ENCODE measurements around the gene FGB.
"Not testable (repeated sequence)": the region's sequence is repeated elsewhere in the genome, so short reads cannot be mapped to it uniquely, and the experiment has no call there.

Gene FGB

DNA sequence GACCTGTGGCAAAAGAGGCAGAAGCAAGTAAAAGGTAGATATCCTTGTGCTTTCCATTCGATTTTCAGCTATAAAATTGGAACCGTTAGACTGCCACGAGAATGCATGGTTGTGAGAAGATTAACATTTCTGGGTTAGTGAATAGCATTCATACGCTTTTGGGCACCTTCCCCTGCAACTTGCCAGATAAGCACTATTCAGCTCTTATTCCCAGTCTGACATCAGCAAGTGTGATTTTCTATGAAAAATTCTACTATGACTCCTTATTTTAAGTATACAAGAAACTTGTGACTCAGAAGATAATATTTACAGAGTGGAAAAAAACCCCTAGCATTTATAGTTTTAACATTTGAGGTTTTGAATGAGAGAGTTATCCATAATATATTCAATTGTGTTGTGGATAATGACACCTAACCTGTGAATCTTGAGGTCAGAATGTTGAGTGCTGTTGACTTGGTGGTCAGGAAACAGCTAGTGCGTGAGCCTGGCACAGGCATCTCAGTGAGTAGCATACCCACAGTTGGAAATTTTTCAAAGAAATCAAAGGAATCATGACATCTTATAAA is 3.9 kb downstream of the FGB start:
- DNase-seq = no peak

DNA sequence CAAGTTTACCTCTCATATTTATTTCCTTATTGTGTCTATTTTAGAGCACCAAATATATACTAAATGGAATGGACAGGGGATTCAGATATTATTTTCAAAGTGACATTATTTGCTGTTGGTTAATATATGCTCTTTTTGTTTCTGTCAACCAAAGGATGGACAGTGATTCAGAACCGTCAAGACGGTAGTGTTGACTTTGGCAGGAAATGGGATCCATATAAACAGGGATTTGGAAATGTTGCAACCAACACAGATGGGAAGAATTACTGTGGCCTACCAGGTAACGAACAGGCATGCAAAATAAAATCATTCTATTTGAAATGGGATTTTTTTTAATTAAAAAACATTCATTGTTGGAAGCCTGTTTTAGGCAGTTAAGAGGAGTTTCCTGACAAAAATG is 6.2 kb downstream of the FGB start:
- no peak for DNase-seq

GRCh38 chr4:154569584-154569983 is 6.8 kb downstream of the FGB start:
- no peak for DNase-seq

GRCh38 chr4:154573190-154573870 is 10.5 kb downstream of the FGB start:
- DNase-seq = no peak

GRCh38 chr4:154574311-154574710 is 11.5 kb downstream of the FGB start:
- no peak for DNase-seq

DNA sequence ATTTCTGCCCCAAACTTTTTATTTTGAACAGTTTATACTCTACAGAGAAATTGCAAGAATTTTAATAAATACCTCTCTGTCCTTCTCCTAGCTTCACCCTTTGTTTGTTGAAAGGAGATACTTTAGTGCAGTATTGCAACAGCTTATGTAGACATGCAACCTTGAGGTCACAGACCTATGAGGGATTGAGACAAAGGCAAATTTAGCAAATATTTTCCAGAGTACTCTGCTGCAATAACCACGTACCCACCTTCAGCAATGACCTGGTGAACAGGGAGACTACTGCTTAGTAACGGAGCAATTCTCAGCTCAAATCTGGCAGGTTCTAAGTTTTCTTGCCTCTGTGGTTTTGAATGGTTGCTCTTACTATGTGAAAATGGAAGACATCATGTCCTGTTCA is 14.5 kb downstream of the FGB start:
- no peak for DNase-seq

- DNase-seq = no peak
Measured at GRCh38 chr4:154578919-154579318, 16.1 kb downstream of the FGB start.

DNA sequence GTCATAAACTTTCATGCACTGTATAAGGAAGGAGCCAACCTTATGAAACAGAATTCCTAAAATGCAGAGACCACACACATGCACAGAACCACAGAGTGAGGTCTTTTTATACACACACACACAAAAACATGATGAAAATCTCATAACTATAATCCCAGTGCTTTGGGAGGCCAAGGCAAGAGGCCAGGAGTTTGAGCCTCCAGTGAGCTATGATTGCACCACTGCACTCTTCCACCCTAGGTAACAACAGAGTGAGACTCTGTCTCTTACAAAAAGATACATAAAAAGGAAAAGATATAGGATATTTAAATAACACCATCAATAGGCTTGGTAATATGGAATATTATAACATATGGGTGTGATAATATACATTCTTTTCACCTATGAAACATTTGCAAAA is 17.1 kb downstream of the FGB start:
- no peak for DNase-seq

DNA sequence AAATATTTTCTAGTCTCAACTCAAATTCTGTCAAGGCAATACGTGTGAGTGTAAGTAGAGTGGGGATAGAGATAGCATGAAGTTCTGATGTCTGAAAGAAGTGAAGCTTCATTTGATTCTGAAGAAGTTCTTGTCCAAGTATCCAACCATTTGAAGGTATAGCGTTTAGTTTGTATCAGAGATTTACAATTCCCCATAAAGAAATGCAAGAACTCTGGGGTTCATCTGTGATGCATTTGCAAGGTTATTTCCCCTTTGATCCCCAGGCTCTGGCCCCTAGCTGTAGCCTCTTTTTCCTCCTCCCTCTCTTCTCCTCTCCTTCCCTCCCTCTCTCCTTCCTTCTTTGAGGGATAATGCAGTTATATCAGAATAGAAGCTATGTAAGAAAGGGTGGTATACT is 19.9 kb downstream of the FGB start:
- DNase-seq = no peak

DNA sequence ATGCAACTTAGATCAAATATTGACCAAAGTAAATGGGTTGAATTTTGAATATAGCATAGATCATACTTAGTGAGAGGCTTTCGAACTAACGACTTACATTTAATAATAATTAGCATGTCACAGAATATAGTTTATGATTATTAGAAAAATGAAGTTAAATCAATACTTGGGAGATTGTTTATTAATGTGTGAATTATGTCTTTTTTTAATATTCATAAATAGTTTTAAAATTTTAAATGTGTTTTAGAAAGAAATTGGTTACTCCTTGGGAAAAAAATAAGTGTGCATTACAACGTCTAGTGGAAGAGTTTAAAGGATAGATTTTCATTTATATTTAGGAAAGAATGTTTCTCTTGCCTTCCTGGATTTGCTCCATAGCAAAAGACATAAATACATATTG is 20.4 kb downstream of the FGB start:
- DNase-seq = no peak

GRCh38 chr4:154583677-154584076 is 20.9 kb downstream of the FGB start:
- no peak for DNase-seq

DNA sequence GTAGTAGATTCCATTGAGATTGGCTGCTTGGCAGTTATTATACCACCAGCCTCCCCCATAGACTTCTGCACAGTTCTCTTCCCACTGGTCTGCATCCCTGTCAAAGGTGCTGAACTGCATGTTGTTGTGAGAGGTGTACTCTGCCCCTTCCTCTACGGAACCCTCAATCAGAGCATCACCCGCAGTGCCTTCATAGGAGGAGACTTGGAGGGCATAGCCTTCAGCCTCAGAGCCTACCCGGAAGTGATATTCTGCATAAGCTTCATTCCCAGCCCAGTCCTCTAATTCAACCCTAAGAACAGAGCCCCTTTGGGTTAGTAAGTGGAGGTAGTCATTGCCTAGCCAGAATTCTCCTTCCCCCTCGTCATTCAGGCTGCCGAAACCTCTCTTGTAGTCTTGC is 21.4 kb downstream of the FGB start:
- no peak for DNase-seq

DNA sequence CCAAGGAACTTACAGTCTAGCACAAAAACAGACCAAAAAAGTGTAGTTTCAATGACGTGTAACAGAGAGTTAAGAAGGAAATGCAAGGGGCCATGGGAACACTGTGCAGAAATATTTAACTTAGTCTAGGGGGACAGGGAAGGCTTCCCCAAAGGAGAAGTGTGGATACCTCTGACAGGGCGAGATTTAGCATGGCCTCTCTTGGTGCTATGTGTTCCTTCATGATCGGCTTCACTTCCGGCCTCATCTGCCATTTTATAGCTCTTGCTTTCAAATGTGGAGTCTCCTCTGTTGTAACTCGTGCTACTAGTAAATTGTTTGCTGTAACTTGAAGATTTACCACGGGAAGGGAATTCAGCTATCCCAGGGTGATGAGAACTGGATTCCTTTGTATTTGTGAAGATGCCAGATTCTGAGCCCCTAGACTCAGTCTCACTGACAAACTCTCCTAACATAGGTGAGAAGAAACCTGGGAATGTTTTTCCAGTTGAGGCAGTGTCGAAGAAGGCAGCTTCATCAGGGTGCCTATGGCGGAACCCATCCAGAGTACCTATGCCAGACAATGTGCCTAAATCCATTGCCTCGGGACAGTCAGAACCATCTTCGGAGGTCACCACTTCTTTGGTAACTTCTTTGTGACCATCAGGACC is 22.7 kb downstream of the FGB start:
- no peak for DNase-seq

GRCh38 chr4:154586296-154587033 is 23.7 kb downstream of the FGB start:
- DNase-seq = no peak

GRCh38 chr4:154588198-154588597 is 25.4 kb downstream of the FGB start:
- no peak for DNase-seq

- DNase-seq = no peak
Measured at GRCh38 chr4:154589296-154590197, 26.7 kb downstream of the FGB start.

DNA sequence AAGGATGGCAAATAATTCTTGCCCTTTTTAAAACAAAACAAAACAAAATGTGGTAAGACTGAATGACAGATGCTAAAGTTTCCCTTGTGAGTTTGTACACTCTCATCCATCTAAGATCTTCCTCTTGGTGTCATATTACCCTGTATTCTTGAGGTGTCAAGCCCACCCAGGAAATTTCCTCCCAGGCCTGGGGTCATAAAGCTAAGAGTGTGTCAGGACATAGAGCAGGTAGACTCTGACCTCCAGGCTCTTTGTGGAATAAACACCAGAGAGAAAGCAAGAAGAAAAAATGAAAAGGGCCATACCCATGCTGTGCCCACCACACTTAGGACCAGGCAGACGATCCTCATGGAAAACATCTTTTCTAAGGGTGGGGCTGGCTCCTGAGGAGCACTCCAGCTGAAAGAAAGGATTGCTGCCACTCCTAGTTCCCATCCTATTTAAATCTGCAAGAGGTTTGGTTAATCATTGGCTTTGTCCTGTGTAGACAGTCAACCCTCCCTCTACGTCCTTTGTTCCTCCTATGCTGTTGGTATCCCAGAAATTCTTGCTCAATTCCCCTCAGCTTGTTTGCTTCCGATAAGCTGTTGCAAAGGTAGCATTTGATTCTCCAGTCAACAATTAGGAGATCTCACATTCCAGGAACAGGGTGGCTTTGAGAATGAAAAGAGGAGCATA is 27.7 kb downstream of the FGB start, which contains the start of gene FGA:
FGA (minus strand) TSS at position 414 of the 678 bp plus-strand sequence; CDS start at position 359, 55 bp downstream.
- no peak for DNase-seq

- no peak for DNase-seq
Measured at GRCh38 chr4:154591890-154592289, 29.1 kb downstream of the FGB start.

DNA sequence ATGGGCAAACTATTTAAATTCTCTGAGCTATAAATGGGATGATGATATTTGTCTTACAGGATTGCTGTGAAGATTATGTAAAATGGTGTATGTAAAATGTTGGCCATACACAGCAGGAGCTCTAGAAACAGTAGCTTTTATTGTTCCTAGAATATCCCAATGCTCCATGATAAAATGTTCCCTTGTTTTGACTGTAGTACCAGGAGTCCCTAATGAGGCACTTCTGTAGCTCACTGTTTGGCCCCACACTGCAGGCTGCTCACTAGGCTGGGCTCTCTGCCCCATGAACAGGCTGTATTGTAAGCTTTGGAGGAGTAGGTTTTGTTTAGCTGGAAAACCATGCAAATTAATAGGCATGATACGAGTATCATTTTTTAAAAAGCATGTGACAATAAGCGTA is 31.1 kb downstream of the FGB start:
- DNase-seq = no peak

- DNase-seq = not testable (repeated sequence)
Measured at GRCh38 chr4:154594343-154594742, 31.5 kb downstream of the FGB start.

DNA sequence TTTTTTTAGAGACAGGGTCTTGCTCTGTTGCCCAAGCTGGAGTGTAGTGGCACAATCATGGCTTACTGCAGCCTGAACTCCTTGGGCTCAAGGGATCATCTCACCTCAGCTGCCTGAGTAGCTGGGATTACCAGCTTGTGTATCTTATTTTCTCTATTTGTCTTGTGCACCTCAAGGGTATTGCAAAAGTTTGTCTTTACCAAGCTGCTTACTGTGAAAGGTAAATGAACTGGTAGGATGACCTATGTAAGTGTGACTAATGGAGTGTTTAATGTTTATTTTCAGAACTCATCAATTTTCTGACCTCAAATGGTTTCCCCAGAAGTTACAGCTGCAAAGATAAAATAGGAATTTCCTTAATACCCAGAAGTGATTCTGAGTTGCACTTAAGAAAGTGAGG is 33.0 kb downstream of the FGB start:
- no peak for DNase-seq

DNA sequence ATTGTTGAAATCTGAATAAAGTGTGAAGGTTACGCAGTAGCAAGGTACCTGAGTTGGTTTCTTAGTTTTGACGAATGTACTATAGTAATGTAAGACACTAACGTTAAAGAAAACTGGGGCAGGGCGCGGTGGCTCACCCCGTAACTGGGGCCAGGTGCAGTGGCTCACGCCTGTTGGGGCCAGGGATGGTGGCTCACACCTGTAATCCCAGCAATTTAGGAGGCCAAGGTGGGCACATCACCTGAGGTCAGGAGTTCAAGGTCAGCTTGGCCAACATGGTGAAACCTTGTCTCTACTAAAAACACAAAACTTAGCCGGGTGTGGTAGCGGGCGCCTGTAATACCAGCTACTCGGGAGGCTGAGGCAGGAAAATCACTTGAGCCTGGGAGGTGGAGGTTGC is 34.5 kb downstream of the FGB start:
- DNase-seq = not testable (repeated sequence)

Measured in activated CD4-positive, alpha-beta T cell treated with anti-CD3 and anti-CD28 coated beads, Interleukin-2, amount 50 U/mL, for 4 hours (primary cell).